GM13977 (cell line): Measurements from ENCODE around the gene ISG15.

Source experiments
- DNase-seq: peaks from one replicate; pipeline ENCODE4 v3.0.0; 2012; ENCODE audit warnings: low spot score
- CTCF ChIP-seq: IDR thresholded peaks from 2 replicates; pipeline ENCODE4 v1.5.1; 2012; ENCODE audit warnings: mild to moderate bottlenecking, control low read depth; ENCODE audit not compliant: insufficient read depth; ENCODE audit errors: extremely low read depth, missing control alignments
- in situ Hi-C: fragments of 300-500 bp; cut with MboI; formaldehyde crosslinking; loops from one replicate; pipeline ENCODE4 v1.12.0; 2022; ENCODE audit warnings: low sequenced_read_pairs, low pct_unique_long_range_greater_than_20kb, mixed read lengths, inconsistent platforms; ENCODE audit not compliant: unreplicated experiment

ISG15 gene

GRCh38 chr1:1047407-1047806, 34.1 kb downstream of the ISG15 start:
- DNase-seq, result no peak
- no peak for TF ChIP-seq CTCF
- in situ Hi-C loops, result no loop called here

- in situ Hi-C loops, result no loop called here
- no peak for TF ChIP-seq CTCF
- DNase-seq, result no peak
Observed at GRCh38 chr1:1047963-1048362, 34.7 kb downstream of the ISG15 start.

GRCh38 chr1:1048765-1049164, 35.5 kb downstream of the ISG15 start:
- no peak for DNase-seq
- in situ Hi-C loops, result no loop called here
- TF ChIP-seq CTCF, result no peak

GRCh38 chr1:1049318-1050165, 36.2 kb downstream of the ISG15 start:
- DNase-seq, result no peak
- TF ChIP-seq CTCF, result no peak
- in situ Hi-C loops, result no loop called here

- no peak for TF ChIP-seq CTCF
- no peak for DNase-seq
Observed at GRCh38 chr1:1050577-1051052, 37.3 kb downstream of the ISG15 start.

GRCh38 chr1:1051127-1051810, 38.0 kb downstream of the ISG15 start:
- no peak for DNase-seq
- in situ Hi-C loops, result no loop called here
- TF ChIP-seq CTCF, result no peak

More at GRCh38 chr1:1050577-1051052, 37.3 kb downstream of the ISG15 start:
- in situ Hi-C loops, result no loop called here
